SJCRH30 (cell line): Measurements from ENCODE around the gene DLL1. TPM values are rescaled to one million over a fixed set of nuclear protein-coding genes. Genes with fewer than 3 reads are reported as not detected.
A peak's percentile ranks its signal among the peaks of the same experiment; 100 is the strongest.
"Not testable (repeated sequence)": the region's sequence is repeated elsewhere in the genome, so short reads cannot be mapped to it uniquely, and the experiment has no call there.

Experiments
- DNase-seq, 2 experiments: peaks; one replicate each; pipeline ENCODE4 v3.0.0-alpha.2; 2015 to 2020
- H3K27ac ChIP-seq: fragments of 250-450 bp; sonication (Bioruptor Pico); 2 replicates; pipeline ENCODE4 v1.5.1; 2020; ENCODE audit warnings: mild to moderate bottlenecking, moderate library complexity
- H3K27me3 ChIP-seq: fragments of 250-450 bp; sonication (Bioruptor Pico); 2 replicates; pipeline ENCODE4 v1.5.1; 2020; ENCODE audit warnings: mild to moderate bottlenecking, moderate library complexity
- H3K36me3 ChIP-seq: fragments of 250-450 bp; sonication (Bioruptor Pico); 2 replicates; pipeline ENCODE4 v1.5.1; 2020; ENCODE audit warnings: mild to moderate bottlenecking, moderate library complexity
- H3K4me1 ChIP-seq: fragments of 250-450 bp; sonication (Bioruptor Pico); 2 replicates; pipeline ENCODE4 v1.5.1; 2020; ENCODE audit warnings: mild to moderate bottlenecking, moderate library complexity
- H3K4me3 ChIP-seq: fragments of 250-450 bp; sonication (Bioruptor Pico); 2 replicates; pipeline ENCODE4 v1.5.1; 2020; ENCODE audit warnings: mild to moderate bottlenecking, moderate library complexity
- H3K9me3 ChIP-seq: fragments of 250-450 bp; sonication (Bioruptor Pico); replicated peaks from 2 replicates; pipeline ENCODE4 v1.5.1; 2020; ENCODE audit warnings: mild to moderate bottlenecking, moderate library complexity
- total RNA-seq: library from RNA; depleted of rRNA; stranded (reverse); fragments of >200 nt; shearing (Covaris generic); gene quantifications from 2 replicates; pipeline ENCODE4 v1.2.3, GENCODE V29; 2014; rRNA removed

The DLL1 gene, protein sequence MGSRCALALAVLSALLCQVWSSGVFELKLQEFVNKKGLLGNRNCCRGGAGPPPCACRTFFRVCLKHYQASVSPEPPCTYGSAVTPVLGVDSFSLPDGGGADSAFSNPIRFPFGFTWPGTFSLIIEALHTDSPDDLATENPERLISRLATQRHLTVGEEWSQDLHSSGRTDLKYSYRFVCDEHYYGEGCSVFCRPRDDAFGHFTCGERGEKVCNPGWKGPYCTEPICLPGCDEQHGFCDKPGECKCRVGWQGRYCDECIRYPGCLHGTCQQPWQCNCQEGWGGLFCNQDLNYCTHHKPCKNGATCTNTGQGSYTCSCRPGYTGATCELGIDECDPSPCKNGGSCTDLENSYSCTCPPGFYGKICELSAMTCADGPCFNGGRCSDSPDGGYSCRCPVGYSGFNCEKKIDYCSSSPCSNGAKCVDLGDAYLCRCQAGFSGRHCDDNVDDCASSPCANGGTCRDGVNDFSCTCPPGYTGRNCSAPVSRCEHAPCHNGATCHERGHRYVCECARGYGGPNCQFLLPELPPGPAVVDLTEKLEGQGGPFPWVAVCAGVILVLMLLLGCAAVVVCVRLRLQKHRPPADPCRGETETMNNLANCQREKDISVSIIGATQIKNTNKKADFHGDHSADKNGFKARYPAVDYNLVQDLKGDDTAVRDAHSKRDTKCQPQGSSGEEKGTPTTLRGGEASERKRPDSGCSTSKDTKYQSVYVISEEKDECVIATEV
- 12.6 and 13.6 TPM in 2 replicates for total RNA-seq

DNA sequence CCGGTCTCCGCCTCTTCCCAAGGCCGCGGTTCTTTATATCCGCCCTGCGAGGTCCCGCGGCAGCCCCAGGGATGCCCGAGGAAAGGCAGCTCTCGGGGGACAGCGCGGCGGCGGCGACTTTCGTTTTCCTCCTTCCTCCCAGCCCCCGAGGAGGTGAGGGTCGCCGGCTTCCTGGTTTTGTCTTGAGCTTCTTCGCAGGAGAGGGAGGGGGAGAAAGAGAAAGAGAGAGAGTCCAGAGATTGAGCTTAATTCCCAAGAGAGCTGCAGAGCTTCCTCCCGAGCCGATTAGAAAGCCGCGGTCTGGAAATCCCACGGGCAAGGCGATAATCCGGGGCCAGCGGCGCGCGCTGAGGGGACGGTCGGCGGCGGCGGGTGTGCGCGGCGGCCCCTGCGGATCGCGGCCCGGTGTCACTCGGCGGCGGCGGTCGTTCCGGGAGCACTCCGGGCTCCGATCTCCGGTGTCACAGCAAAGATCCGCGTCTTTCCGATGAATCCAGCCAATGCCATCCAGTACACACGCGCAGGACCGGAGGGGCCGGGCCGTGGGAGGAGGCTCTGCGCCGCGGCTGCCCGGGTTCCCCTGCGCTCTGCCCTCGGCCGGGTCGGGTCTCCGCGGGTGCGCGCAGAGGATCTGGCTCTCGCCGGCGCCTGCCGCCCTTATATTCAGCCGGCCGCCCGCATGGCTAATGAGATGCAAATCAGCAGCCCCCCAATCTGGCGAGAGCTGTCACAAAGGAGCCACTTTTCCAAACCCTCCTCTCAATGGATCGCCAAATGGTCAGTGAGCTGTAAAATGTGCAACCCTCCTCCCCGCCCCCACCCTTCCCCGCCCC is at the start of gene DLL1:
TSS of gene DLL1 (minus strand) at position 783 of the 833 bp plus-strand sequence. CDS start 939 bp downstream, outside the sequence.
- peak; percentile 74 to 78 for DNase-seq

DNA sequence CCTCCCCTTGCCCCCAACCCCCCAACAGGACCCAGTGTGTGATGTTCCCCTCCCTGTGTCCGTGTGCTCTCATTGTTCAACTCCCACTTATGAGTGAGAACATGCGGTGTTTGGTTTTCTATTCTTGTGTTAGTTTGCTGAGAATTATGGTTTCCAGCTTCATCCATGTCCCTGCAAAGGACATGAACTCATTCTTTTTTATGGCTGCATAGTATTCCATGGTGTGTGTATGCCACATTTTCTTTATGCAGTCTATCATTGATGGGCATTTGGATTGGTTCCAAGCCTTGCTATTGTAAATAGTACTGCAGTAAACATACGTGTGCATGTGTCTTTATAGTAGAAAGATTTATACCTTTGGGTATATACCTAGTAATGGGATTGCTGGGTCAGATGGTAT is 44.3 kb upstream of the DLL1 start:
- not testable (repeated sequence) for H3K4me1 ChIP-seq, H3K27ac ChIP-seq, H3K27me3 ChIP-seq, DNase-seq, H3K4me3 ChIP-seq, H3K9me3 ChIP-seq
- H3K36me3 ChIP-seq: peaks cover 20% of the 10 kb centered on the region

More for the DNA sequence above, at the start of gene DLL1:
- H3K27me3 ChIP-seq: peaks cover 35% of the 10 kb centered on the region; the same call in 1 of the 2 replicates
- peaks cover 24% of the 10 kb centered on the region for H3K4me1 ChIP-seq
- no peaks in the 10 kb centered on the region for H3K36me3 ChIP-seq
- H3K27ac ChIP-seq: peak within 1 kb of the TSS; percentile 31; the same call in 1 of the 2 replicates
- no peaks in the 10 kb centered on the region for H3K9me3 ChIP-seq
- peak within 1 kb of the TSS; percentile 83 for H3K4me3 ChIP-seq

DNA sequence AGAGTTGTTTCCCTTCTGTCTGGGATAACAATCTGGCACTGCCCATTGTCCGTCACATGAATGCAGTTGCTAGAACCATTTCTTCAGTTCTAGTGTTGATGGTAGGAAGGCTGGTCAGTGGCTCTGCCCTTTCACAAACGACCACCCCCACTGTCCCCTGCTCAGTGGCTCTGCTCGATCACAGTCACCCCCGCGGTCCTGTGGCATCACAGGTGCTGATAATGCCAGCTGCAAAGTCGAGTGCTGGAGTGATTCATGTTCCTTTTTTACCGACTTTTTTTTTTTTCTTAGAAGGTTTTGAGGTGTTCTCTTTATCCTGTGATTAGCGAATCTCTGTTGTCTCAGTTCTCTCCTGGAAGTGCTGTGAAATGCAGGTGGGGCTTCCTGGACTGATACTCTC is 38.4 kb upstream of the DLL1 start:
- Histone ChIP-seq H3K4me3 (no peak overlapping the region), H3K36me3 (peaks cover 34% of the 10 kb centered on the region), H3K27me3 (no peaks in the 10 kb centered on the region), H3K4me1 (no peaks in the 10 kb centered on the region), H3K27ac (no peak overlapping the region), H3K9me3 (no peaks in the 10 kb centered on the region)
- DNase-seq: no peak

DNA sequence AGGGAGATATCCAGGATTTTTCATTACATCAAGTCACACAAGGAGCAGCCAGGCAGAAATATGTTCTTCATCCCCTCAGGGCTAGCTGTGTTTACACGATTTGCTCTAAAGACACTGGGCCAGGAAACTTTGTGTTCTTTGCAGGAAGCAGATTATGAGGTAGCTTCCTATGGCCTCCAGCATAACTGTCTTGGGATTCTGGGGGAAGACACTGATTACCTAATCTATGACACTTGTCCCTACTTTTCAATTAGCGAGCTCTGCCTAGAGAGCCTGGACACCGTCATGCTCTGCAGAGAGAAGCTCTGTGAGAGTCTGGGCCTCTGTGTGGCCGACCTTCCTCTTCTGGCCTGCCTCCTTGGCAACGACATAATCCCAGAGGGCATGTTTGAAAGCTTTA is 26.8 kb upstream of the DLL1 start:
- Histone ChIP-seq H3K27me3 (no peaks in the 10 kb centered on the region), H3K9me3 (no peaks in the 10 kb centered on the region), H3K4me3 (no peak overlapping the region), H3K27ac (no peak overlapping the region), H3K4me1 (peaks cover 4% of the 10 kb centered on the region; the same call in 1 of the 2 replicates), H3K36me3 (peaks cover 24% of the 10 kb centered on the region)
- no peak for DNase-seq

DNA sequence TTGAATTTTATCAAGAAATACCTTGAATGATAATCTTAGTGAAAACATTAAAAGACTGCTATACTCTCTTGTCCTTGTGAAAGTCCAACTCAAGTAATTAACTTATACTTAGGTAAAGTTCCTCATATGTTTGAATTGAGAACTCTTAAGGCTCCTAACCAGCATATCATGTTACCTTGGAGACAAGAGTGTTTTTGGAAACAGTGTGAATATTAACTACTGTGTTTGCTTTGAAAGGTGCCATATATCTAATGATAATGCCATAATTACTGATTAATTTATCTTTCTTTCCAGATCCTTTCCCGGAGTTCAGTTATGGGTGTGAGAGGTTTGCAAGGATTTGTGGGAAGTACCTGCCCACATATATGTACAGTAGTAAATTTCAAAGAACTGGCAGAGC is 26.2 kb upstream of the DLL1 start:
- Histone ChIP-seq H3K4me3 (no peak overlapping the region), H3K9me3 (no peaks in the 10 kb centered on the region), H3K36me3 (peaks cover 22% of the 10 kb centered on the region), H3K27ac (no peak overlapping the region), H3K27me3 (no peaks in the 10 kb centered on the region), H3K4me1 (peaks cover 4% of the 10 kb centered on the region; the same call in 1 of the 2 replicates)
- no peak for DNase-seq

DNA sequence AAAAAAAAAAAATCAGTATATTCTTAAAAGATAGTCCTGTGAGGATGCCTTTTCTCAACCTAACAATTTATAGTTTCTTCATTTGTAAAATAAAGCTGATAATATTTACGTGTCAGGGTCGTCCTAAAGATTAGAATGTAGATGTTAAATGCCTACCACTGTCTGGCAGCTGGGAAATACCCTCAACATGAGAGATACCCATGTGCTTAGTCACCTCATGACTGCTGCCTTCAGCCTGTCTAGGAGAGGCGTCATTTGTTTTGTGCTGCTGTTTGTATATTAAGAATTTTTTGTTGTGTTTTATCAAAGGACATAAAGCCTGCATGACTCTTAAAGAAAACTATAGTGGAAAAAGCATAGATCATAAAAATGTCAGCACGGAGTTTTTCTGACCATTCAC is 25.2 kb upstream of the DLL1 start:
- peaks cover 16% of the 10 kb centered on the region for H3K36me3 ChIP-seq
- no peaks in the 10 kb centered on the region for H3K9me3 ChIP-seq
- H3K4me3 ChIP-seq: no peak overlapping the region
- peaks cover 4% of the 10 kb centered on the region; the same call in 1 of the 2 replicates for H3K4me1 ChIP-seq
- H3K27me3 ChIP-seq: no peaks in the 10 kb centered on the region
- no peak for DNase-seq
- no peak overlapping the region for H3K27ac ChIP-seq

DNA sequence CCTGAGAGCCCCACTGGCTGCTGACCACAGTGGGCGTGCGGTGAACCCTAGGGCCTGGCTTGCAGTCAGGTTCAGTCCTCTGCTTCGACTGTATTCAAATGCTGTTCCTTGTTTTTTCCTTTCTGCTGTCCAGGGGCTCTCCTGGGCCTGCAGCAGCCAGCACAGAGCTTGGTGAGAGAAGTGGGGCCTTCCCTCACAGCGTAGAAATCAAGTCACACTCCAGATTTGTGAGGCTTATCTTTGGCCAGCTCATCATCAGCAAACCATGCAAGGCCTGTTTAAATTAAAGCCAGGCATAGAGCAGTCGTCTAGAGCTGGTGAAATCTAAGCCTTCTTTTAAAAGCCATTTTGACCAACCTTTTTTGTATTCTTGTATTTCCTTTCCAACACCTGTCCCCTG is 24.1 kb upstream of the DLL1 start:
- Histone ChIP-seq H3K27me3 (no peaks in the 10 kb centered on the region), H3K4me1 (peaks cover 4% of the 10 kb centered on the region; the same call in 1 of the 2 replicates), H3K9me3 (no peaks in the 10 kb centered on the region), H3K27ac (no peak overlapping the region), H3K4me3 (no peak overlapping the region), H3K36me3 (peaks cover 16% of the 10 kb centered on the region)
- DNase-seq: no peak

DNA sequence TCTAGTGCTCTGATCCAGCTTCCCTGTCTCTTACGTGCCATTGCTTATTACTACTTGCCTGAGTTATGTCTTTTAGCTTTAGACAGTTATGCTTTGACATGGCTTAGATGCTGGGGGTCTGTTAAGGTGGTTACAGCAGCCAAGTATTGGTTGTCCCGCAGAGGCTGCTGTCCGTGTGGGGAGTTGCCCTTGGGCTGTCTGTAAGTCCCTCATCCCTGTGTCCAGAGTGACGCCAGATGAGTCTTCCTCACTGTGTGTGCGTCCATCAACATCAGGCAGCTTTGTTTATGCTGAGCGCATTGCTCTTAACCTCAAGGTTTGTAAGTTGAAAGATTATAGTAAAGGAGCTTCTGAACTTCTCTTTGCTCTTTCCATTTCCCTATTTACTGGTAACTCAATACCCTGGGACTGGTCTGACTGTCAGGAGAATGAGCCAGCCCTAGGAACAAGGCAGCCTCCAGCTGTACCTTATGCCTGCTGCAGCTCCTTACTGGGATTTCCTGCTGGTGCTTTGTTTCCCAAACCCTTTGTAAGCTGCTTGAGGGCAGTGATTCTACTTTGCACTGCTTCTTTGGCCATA is 22.9 kb upstream of the DLL1 start:
- Histone ChIP-seq H3K4me1 (peaks cover 4% of the 10 kb centered on the region; the same call in 1 of the 2 replicates), H3K9me3 (no peaks in the 10 kb centered on the region), H3K27me3 (no peaks in the 10 kb centered on the region), H3K27ac (no peak overlapping the region), H3K4me3 (no peak overlapping the region), H3K36me3 (peaks cover 12% of the 10 kb centered on the region)
- no peak for DNase-seq

DNA sequence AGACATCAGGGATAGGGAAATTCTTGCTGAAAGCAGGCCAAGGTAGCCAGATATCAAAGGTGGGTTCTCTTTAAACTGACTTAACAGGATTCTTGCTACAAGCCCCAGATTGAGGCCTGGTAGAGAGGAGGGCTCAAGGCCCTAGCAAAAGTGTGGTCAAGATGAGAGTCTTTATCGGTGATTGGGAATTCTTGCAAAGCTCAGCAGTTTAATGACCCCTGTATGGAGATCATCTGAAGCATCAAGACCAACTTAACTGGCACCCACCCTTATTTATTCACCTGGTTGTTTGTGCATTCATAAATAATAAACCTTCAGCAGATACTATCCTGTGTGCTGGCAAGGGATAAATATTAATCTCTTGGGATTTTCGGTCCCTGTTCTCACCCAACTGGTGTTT is 22.0 kb upstream of the DLL1 start:
- Histone ChIP-seq H3K9me3 (no peaks in the 10 kb centered on the region), H3K27me3 (no peaks in the 10 kb centered on the region), H3K36me3 (peaks cover 10% of the 10 kb centered on the region), H3K27ac (no peak overlapping the region), H3K4me3 (no peak overlapping the region), H3K4me1 (peaks cover 4% of the 10 kb centered on the region; the same call in 1 of the 2 replicates)
- no peak for DNase-seq

DNA sequence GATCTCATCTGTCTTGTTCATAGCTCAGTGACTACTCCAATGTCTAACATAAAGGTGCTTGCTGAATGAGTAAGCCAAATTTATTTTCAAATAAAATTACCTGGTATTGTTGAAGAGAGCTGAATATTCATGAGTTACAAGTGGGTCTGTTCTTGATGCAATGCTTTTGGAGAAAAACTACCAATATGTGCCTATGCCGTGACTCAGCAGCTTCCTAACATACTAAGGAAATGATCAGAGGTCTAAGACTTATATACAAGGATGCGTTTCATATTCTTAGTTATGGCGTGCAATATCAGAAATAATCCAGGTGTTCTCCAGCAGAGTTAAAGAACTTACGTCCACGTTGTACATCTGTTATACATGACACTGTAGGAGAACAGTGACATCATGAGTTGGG is 20.8 kb upstream of the DLL1 start:
- Histone ChIP-seq H3K9me3 (no peaks in the 10 kb centered on the region), H3K27me3 (no peaks in the 10 kb centered on the region), H3K4me1 (peaks cover 4% of the 10 kb centered on the region; the same call in 1 of the 2 replicates), H3K27ac (no peak overlapping the region), H3K36me3 (peaks cover 4% of the 10 kb centered on the region; the same call in 1 of the 2 replicates), H3K4me3 (no peak overlapping the region)
- no peak for DNase-seq

DNA sequence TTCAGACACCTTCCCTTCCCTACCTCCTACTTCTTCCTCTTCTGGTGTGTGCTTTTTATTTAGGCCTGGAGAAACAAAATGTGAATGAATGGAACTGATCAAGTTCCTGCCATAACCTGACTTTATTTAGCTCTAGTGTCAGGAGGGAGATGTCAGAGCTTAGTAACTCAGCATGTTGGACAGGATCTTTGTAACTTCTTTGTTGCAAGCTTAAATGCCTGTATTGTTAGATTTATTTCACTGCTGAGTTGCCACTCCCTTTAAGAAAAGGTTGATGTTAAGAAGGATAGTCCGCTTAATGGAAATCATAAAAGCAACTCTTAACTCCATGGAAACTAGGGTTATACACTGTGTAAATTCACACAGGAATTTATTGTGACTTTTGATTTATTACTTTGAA is 17.9 kb upstream of the DLL1 start:
- H3K4me1 ChIP-seq: no peaks in the 10 kb centered on the region; the same call in 1 of the 2 replicates
- no peak overlapping the region for H3K4me3 ChIP-seq
- no peak for DNase-seq
- no peaks in the 10 kb centered on the region for H3K27me3 ChIP-seq
- H3K9me3 ChIP-seq: no peaks in the 10 kb centered on the region
- H3K36me3 ChIP-seq: peaks cover 4% of the 10 kb centered on the region; the same call in 1 of the 2 replicates
- H3K27ac ChIP-seq: no peak overlapping the region

DNA sequence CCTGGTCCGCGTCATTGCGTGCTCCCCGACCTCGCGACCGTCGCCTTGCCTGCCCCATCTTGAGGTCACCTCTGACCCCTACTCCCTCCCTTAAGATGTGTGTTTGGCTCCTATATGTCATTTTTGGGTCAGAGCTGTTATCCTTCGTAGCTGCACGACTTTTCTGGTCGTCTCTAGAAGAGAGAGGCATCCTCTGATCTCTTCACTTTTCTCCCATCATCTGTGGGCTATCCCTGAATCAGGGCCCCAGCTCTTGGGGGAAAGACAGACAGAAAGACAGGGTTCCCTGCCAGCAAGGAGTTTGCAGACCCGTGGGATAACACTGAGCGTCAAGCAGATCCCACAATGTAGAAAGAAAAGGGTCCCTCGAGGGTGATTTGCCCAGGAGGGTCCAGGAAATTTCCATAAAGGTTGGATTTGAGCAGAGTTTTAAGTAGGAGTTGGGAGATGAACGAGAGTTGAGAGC is 16.2 kb upstream of the DLL1 start:
- no peak for DNase-seq
- H3K4me3 ChIP-seq: peak overlapping the region; percentile 83
- no peaks in the 10 kb centered on the region; the same call in 1 of the 2 replicates for H3K36me3 ChIP-seq
- no peaks in the 10 kb centered on the region for H3K9me3 ChIP-seq
- no peaks in the 10 kb centered on the region for H3K27me3 ChIP-seq
- H3K4me1 ChIP-seq: no peaks in the 10 kb centered on the region; the same call in 1 of the 2 replicates
- peak overlapping the region; percentile 62 for H3K27ac ChIP-seq

DNA sequence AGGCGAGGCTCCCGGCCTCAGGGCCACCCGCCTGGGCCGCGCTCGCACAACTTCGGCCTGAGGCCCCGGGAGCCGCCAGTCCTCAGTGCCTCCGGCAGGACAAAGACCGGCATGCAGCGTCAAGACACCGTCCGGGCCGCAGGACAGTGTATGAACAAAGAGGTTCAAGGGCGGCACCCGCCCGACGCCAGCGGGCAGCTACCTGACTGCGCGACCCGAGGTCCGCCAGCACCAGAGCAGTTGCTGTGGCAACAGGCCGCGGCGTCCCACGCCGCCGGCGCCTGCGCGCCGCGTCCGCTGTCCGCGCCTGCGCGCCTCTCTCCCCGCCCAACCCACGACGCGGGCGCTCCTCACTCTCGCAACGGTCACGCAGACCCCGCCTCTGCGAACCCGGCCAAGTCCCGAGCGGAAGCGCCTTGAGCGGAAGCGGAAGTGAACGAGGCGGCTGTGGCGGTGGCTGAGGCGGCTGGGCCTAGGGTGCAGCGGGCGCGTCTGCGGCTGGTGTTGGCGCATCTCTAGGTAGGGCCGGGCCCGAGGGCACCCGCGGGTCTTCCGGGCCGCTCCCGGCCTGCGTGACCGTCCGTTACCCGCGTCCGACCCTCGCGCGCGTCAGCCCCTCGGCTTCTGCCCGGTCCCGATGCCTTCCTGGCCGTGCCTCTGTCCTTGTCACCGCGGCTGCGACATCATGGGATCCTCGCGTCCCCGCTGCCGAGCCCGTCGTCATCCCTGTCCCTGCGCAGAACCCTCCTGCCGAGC is 15.6 kb upstream of the DLL1 start, which contains the start of gene FAM120B:
TSS of gene FAM120B (plus strand) at position 435 of the 756 bp plus-strand sequence. CDS start 10,633 bp downstream, outside the sequence.
- Histone ChIP-seq H3K9me3 (no peaks in the 10 kb centered on the region), H3K27me3 (no peaks in the 10 kb centered on the region), H3K27ac (peak within 1 kb of the TSS; percentile 62)

More for the DNA sequence above, 15.6 kb upstream of the DLL1 start, which contains the start of gene FAM120B:
- Histone ChIP-seq H3K4me3 (peak within 1 kb of the TSS; percentile 83), H3K36me3 (no peaks in the 10 kb centered on the region; the same call in 1 of the 2 replicates), H3K4me1 (no peaks in the 10 kb centered on the region; the same call in 1 of the 2 replicates)
- DNase-seq: peak; percentile 95
